Measurements from ENCODE around the gene STX11.
"Not testable (repeated sequence)": the region's sequence is repeated elsewhere in the genome, so short reads cannot be mapped to it uniquely, and the experiment has no call there.

STX11 gene

DNA sequence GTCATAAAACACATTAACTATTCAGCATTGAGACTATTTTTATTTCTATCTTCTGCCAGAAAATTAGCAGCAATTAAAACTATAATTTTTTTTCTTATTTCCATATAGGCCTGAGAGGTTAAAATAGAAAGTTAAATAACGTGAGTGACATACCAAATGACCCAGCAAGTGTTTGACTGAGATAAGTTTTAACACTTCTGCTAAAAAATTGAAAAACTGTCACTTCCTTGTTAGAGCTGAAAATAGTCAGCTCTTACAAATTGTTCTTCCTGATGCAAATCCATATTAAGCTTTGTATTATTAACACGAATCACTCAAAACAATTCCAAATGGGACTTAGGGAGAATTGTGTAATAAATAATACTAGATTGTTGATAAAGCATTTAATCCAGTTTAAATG lies 26.5 kb upstream of the STX11 start:
- intact Hi-C loops (cut with DNase I; ENCODE audit: low total_unique reads), result no loop called here
- TF ChIP-seq, protein P1, sequence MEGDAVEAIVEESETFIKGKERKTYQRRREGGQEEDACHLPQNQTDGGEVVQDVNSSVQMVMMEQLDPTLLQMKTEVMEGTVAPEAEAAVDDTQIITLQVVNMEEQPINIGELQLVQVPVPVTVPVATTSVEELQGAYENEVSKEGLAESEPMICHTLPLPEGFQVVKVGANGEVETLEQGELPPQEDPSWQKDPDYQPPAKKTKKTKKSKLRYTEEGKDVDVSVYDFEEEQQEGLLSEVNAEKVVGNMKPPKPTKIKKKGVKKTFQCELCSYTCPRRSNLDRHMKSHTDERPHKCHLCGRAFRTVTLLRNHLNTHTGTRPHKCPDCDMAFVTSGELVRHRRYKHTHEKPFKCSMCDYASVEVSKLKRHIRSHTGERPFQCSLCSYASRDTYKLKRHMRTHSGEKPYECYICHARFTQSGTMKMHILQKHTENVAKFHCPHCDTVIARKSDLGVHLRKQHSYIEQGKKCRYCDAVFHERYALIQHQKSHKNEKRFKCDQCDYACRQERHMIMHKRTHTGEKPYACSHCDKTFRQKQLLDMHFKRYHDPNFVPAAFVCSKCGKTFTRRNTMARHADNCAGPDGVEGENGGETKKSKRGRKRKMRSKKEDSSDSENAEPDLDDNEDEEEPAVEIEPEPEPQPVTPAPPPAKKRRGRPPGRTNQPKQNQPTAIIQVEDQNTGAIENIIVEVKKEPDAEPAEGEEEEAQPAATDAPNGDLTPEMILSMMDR (IDR thresholded peaks at IDR 0.05), result no peak

DNA sequence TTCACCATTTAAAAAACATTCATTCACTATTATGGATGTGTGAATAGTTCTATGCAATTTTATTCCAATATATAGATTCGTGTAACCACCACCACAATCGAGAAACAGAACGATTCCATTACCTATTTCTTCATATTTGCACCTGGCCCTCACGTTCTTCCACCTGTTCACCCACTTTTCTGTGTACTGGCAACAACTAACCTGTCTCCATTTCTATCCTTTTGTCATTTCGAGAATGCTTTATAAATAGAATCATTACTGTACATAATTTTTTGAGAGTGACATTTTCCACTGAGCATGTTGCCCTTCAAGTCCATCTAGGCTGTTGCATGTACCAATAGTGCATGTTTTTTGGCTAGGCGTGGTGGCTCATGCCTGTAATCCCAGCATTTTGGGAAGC lies 23.2 kb upstream of the STX11 start:
- DNase-seq, result no peak
- Histone ChIP-seq H3K36me3 (no peaks in the 10 kb centered on the region), H3K27ac (no peak overlapping the region), H3K27me3 (no peaks in the 10 kb centered on the region), H3K4me1 (peaks cover 0 to 8% (median 0%) of the 10 kb centered on the region in 4 donors), H3K4me3 (no peak overlapping the region), H3K9me3 (no peaks in the 10 kb centered on the region)
- intact Hi-C loops (cut with DNase I; ENCODE audit: low total_unique reads), result no loop called here
- TF ChIP-seq, protein P1 (IDR thresholded peaks at IDR 0.05), result no peak

More for the DNA sequence above, 26.5 kb upstream of the STX11 start:
- Histone ChIP-seq H3K9me3 (no peaks in the 10 kb centered on the region), H3K4me1 (no peaks in the 10 kb centered on the region), H3K27me3 (no peaks in the 10 kb centered on the region), H3K36me3 (no peaks in the 10 kb centered on the region), H3K27ac (no peak overlapping the region), H3K4me3 (no peak overlapping the region)
- DNase-seq, result no peak

DNA sequence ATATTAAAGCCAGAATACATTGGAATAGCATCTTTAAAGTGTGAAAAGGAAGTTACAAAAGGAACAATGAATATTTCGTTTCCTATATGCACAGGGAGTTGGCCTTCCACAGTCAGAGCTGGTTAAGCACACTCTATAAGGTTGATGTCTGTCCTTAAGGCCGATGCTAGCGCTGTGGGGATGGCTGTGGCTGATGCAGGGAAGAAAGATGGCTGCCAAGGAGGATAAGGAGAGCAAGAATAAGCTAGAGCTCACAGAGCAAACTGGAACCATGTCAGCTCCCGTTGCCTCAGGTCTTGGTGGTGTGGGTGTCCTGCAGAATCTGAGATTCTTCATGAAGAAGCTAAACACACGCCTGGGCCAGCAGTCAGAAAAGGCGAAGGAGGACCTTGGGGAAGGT lies 20.8 kb upstream of the STX11 start:
- Histone ChIP-seq H3K9me3 (no peaks in the 10 kb centered on the region), H3K4me3 (no peak overlapping the region), H3K4me1 (peaks cover 0 to 8% (median 0%) of the 10 kb centered on the region in 4 donors), H3K27me3 (no peaks in the 10 kb centered on the region), H3K27ac (no peak overlapping the region), H3K36me3 (no peaks in the 10 kb centered on the region)
- no peak for DNase-seq
- TF ChIP-seq, protein P1 (IDR thresholded peaks at IDR 0.05), result no peak
- intact Hi-C loops (cut with DNase I; ENCODE audit: low total_unique reads), result no loop called here

DNA sequence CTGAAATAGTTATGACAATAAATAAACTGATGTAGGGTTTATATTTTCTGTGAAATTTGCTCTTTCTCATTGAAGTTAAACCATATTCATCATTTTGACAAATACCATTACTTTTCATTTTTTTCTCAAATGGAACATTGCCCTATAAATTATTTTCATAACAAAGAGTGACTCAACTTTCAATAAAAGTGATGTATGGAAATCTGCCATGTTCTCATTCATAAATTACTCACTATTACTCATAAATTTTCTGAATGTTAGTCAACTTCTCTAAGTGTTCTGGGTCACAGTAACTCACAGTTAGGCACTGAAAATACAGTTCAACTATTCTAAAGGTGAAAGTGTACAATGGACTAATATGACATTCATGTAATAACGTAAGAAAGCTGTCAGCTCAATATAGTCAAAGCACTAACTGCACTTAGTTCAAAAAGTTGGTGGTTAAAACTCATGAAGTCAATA lies 19.0 kb upstream of the STX11 start:
- H3K4me1 ChIP-seq, result peaks cover 0 to 8% (median 0%) of the 10 kb centered on the region in 4 donors
- no peak overlapping the region for H3K4me3 ChIP-seq
- no peaks in the 10 kb centered on the region for H3K27me3 ChIP-seq
- intact Hi-C loops (cut with DNase I; ENCODE audit: low total_unique reads), result no loop called here
- TF ChIP-seq, protein P1 (IDR thresholded peaks at IDR 0.05), result no peak
- no peak overlapping the region for H3K27ac ChIP-seq
- DNase-seq, result no peak
- no peaks in the 10 kb centered on the region for H3K36me3 ChIP-seq
- H3K9me3 ChIP-seq, result no peaks in the 10 kb centered on the region

DNA sequence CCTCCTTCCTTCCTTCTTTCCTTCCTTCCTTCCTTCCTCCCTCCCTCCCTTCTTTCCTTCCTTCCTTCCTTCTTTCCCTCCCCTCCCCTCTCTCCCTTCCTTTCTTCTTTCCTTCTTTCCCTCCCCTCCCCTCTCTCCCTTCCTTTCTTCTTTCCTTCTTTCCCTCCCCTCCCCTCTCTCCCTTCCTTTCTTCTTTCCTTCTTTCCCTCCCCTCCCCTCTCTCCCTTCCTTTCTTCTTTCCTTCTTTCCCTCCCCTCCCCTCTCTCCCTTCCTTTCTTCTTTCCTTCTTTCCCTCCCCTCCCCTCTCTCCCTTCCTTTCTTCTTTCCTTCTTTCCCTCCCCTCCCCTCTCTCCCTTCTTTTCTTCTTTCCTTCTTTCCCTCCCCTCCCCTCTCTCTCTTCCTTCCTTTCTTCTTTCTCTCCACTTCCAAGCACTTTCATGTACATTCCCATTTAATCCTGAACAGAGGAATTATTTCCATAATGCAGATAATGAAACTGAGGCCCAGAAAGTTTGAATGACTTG lies 18.1 kb upstream of the STX11 start:
- DNase-seq; H3K27me3 ChIP-seq; H3K4me3 ChIP-seq; H3K27ac ChIP-seq; H3K9me3 ChIP-seq; H3K36me3 ChIP-seq; H3K4me1 ChIP-seq; intact Hi-C loops (cut with DNase I; ENCODE audit: low total_unique reads): not testable (repeated sequence)

DNA sequence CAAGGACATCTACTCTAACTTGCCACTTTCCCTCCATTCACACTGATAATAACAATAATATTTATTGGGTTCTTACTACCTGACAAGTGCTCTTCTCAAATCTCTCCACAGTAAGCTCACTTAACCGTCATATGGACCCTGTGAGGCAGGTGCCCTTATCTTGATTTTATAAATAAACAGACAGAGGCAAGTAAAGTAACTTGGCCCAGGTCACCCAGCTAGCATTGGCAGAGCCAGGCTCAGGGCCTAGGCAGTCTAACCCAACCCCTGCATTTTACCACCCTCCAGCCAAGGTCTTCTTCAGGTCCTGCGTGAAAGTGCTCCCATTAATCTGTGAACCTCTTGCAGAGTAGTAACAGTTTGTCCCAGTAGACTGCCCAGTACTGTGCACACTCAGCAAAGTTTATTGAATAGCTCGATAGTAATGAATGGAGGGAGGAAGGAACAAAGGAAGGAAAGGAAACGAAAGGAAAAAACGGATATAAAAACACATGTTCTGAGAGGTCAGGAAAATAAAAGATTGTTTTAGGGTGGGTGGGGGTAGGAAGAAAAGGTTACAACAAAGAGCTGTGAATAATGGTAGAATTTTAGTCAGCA lies 17.0 kb upstream of the STX11 start:
- intact Hi-C loops (cut with DNase I; ENCODE audit: low total_unique reads), result no loop called here
- H3K27me3 ChIP-seq, result no peaks in the 10 kb centered on the region
- TF ChIP-seq, protein P1 (IDR thresholded peaks at IDR 0.05), result no peak

More for the DNA sequence above, 17.0 kb upstream of the STX11 start:
- no peaks in the 10 kb centered on the region for H3K36me3 ChIP-seq
- no peak for DNase-seq
- H3K9me3 ChIP-seq, result no peaks in the 10 kb centered on the region
- H3K4me3 ChIP-seq, result no peak overlapping the region
- peaks cover 0 to 8% (median 0%) of the 10 kb centered on the region in 4 donors for H3K4me1 ChIP-seq
- no peak overlapping the region for H3K27ac ChIP-seq

Measured in tibial artery (tissue), 4 donors.